K562 (cell line): Measurements from ENCODE around the gene SLC4A1. TPM values are rescaled to one million over a fixed set of nuclear protein-coding genes. Genes with fewer than 3 reads are reported as not detected.

Experiments used
- ATAC-seq: fragments of 200-7000 bp; cut with Tn5 transposase; 3 replicates; pipeline ENCODE4 v1.9.1; 2020; ENCODE audit warnings: moderate library complexity
- BruUV-seq: library from RNA; stranded (reverse); fragments of 400-500 nt; replicated peaks from 2 replicates; lab custom pipeline; 2021; lab: Mats Ljungman, UMichigan
- CTCF ChIA-PET: fragments of 300-600 bp; formaldehyde crosslinking; extraction: SDS; loops from one replicate; lab custom pipeline; 2021; ENCODE audit warnings: low intra/inter-chr PET ratio; lab: Yijun Ruan, JAX
- POLR2A ChIA-PET: fragments of 300-600, 350-650 bp; sonication (Branson Sonifier 250); formaldehyde crosslinking; extraction: SDS; loops from one replicate; lab custom pipeline; 2021; ENCODE audit warnings: antibody characterized with exemption, inconsistent platforms; lab: Yijun Ruan, JAX
- DNase-seq, 4 experiments: peaks; one replicate each; pipeline versions ENCODE4 v3.0.0 to v3.0.0-alpha.2; 2011 to 2018; ENCODE audit warnings: low spot score in 3 of 4, mixed read lengths in 3 of 4; ENCODE audit errors: extremely low read depth in 1 of 4
- FAIRE-seq: peaks from 2 replicates; lab custom pipeline; 2011; peaks lifted over from hg19 to GRCh38; lab: Jason Lieb, UNC
- H2AFZ ChIP-seq: 2 replicates; pipeline ENCODE4 v1.6.0; 2011; ENCODE audit warnings: low read depth, low read length, control low read depth, inconsistent platforms
- H3K27ac ChIP-seq: fragments of 200-600 bp; 3 replicates; pipeline ENCODE4 v1.8.0; 2011; ENCODE audit warnings: low read depth, mild to moderate bottlenecking, control low read depth, inconsistent platforms, low read length, moderate library complexity, mixed read lengths; ENCODE audit errors: extremely low read depth
- H3K27me3 ChIP-seq, 2 experiments: fragments of 300-600 bp in 1 of 2; 2 replicates in 1 of 2; 3 replicates in 1 of 2; pipeline versions ENCODE4 v1.6.0 to v1.8.0; 2011; ENCODE audit warnings: inconsistent platforms in 2 of 2, low read length in 2 of 2, mild to moderate bottlenecking in 1 of 2, mixed read lengths in 1 of 2, moderate library complexity in 1 of 2; ENCODE audit not compliant: control insufficient read depth in 2 of 2, insufficient read depth in 2 of 2
- H3K36me3 ChIP-seq: fragments of 300-600 bp; 3 replicates; pipeline ENCODE4 v1.8.0; 2011; ENCODE audit warnings: mild to moderate bottlenecking, low read length, inconsistent platforms; ENCODE audit not compliant: control insufficient read depth, insufficient read depth
- H3K4me1 ChIP-seq, 2 experiments: fragments of 200-600 bp in 1 of 2; replicated peaks in 1 of 2; 2 replicates in 1 of 2; 3 replicates in 1 of 2; pipeline versions ENCODE4 v1.5.1 to v1.8.0; 2011; ENCODE audit warnings: inconsistent platforms in 2 of 2, low read length in 2 of 2, mild to moderate bottlenecking in 1 of 2, mixed read lengths in 1 of 2, moderate library complexity in 1 of 2; ENCODE audit not compliant: control insufficient read depth in 2 of 2, insufficient read depth in 2 of 2
- H3K4me2 ChIP-seq: 2 replicates; pipeline ENCODE4 v1.6.1; 2011; ENCODE audit warnings: low read length, control low read depth, inconsistent platforms, mixed read lengths; ENCODE audit not compliant: insufficient read depth
- H3K4me3 ChIP-seq: fragments of 200-600 bp; sonication (generic), shearing (Covaris generic); 2 replicates; pipeline ENCODE4 v1.5.1; 2016; ENCODE audit warnings: control low read depth, inconsistent platforms
- H3K79me2 ChIP-seq: fragments of 200-600 bp; 3 replicates; pipeline ENCODE4 v1.8.0; 2011; ENCODE audit warnings: low read length, inconsistent platforms; ENCODE audit not compliant: control insufficient read depth, insufficient read depth
- H3K9ac ChIP-seq, 2 experiments: 2 replicates each; pipeline versions ENCODE4 v1.6.0 to v1.6.1; 2011; ENCODE audit warnings: low read depth in 2 of 2, low read length in 2 of 2, control low read depth in 1 of 2, inconsistent platforms in 1 of 2, mild to moderate bottlenecking in 1 of 2, mixed read lengths in 1 of 2; ENCODE audit not compliant: insufficient read depth in 1 of 2
- H3K9me1 ChIP-seq: one replicate; pipeline ENCODE4 v1.6.0; 2011; ENCODE audit warnings: inconsistent platforms, mild to moderate bottlenecking, low read length, moderate library complexity; ENCODE audit not compliant: control insufficient read depth, insufficient read depth
- H3K9me3 ChIP-seq: replicated peaks from 2 replicates; pipeline ENCODE4 v1.5.1; 2011; ENCODE audit warnings: low read depth, low read length, inconsistent platforms; ENCODE audit not compliant: control insufficient read depth, insufficient read depth
- H4K20me1 ChIP-seq: replicated peaks from 2 replicates; pipeline ENCODE4 v1.6.1; 2011; ENCODE audit warnings: low read length, inconsistent platforms, mixed read lengths; ENCODE audit not compliant: control insufficient read depth, insufficient read depth
- CCAR2 ChIP-seq: fragments of 200-400 bp; formaldehyde crosslinking; IDR thresholded peaks from 2 replicates; pipeline ENCODE4 v1.6.1; 2017; ENCODE audit warnings: mild to moderate bottlenecking, low read depth, low read length
- KDM1A ChIP-seq, 2 experiments: fragments of 450-650 bp; IDR thresholded peaks; 2 replicates each; pipeline ENCODE4 v1.6.1; 2016; ENCODE audit warnings: mild to moderate bottlenecking in 2 of 2
- POU5F1 ChIP-seq: fragments of 150-350 bp; IDR thresholded peaks from 2 replicates; pipeline ENCODE4 v1.6.1; 2014; ENCODE audit warnings: borderline replicate concordance, low read length, low read depth, mild to moderate bottlenecking; ENCODE audit not compliant: partially characterized antibody
- SRSF7 ChIP-seq: fragments of 200-400 bp; formaldehyde crosslinking; optimal IDR thresholded peaks from 2 replicates; pipeline ENCODE3; 2017; ENCODE audit warnings: mild to moderate bottlenecking, low read depth, low read length
- TAL1 ChIP-seq: fragments of 450-650 bp; IDR thresholded peaks from 2 replicates; pipeline ENCODE4 v1.6.1; 2016; ENCODE audit warnings: mild to moderate bottlenecking
- ZNF23 ChIP-seq: fragments of 250-450 bp; sonication (Bioruptor Pico); IDR thresholded peaks from 2 replicates; pipeline ENCODE4 v1.4.0; 2020; ENCODE audit warnings: mild to moderate bottlenecking
- WGBS: fragments of 100-300 bp; shearing (Covaris generic); methylation state at CpG from one replicate; pipeline ENCODE4 v1.1.6; 2016; ENCODE audit warnings: low coverage, mixed read lengths; ENCODE audit not compliant: insufficient coverage; ENCODE audit errors: missing lambda C conversion rate; 5-methylcytosine and 5-hydroxymethylcytosine counted together
- in situ Hi-C: fragments of 300-500 bp; cut with MboI; formaldehyde crosslinking; loops from 4 replicates; pipeline ENCODE4 v1.15.0; 2018; ENCODE audit warnings: inconsistent platforms, mixed read lengths
- intact Hi-C: fragments of 100-400 bp; cut with micrococcal nuclease; formaldehyde crosslinking; loops from 2 replicates; pipeline ENCODE4 v1.14.2; 2022
- polyA plus RNA-seq, 8 experiments: library from polyadenylated mRNA; depleted of rRNA in 4 of 8; stranded (reverse) in 5 of 8; unstranded in 3 of 8; fragments of >200 nt; fragmentation: Nextera tagmentation in 2 of 8; fragmentation: Illumina TruSeq in 1 of 8; extraction: Ambion mirVana in 2 of 8; extraction: Trizol in 1 of 8; gene quantifications; 2 replicates each; pipeline versions ENCODE4 v1.2.1 to v1.2.3, GENCODE V29; 2011 to 2014; ENCODE audit warnings: inconsistent platforms in 1 of 8, missing spikeins in 1 of 8
- total RNA-seq, 7 experiments: library from RNA; depleted of rRNA in 6 of 7; stranded (reverse); fragments of >200 nt in 6 of 7; fragmentation: Illumina TruSeq in 2 of 7; extraction: Trizol in 2 of 7; gene quantifications; 2 replicates each; pipeline versions ENCODE4 v1.2.1 to v1.2.3, GENCODE V29; 2011 to 2021; ENCODE audit warnings: low replicate concordance in 1 of 7
- TF ChIP-seq, protein P1 (sequence below): fragments of 250-450 bp; sonication (Bioruptor Pico); IDR thresholded peaks from 2 replicates; pipeline ENCODE4 v1.5.0; 2021
- TF ChIP-seq, protein P2 (sequence below): fragments of 450-650 bp; IDR thresholded peaks from 2 replicates; pipeline ENCODE4 v1.6.1; 2016; ENCODE audit warnings: antibody characterized with exemption

The SLC4A1 gene
- total and polyA plus RNA-seq, 9 of the 15 experiments (the other 6 are each of a cell fraction or from before 2014, with no cell fraction given): 0.14 to 1.00 (median 0.53) TPM

- Histone ChIP-seq H2AFZ (no peak overlapping the region), H3K4me2 (no peak overlapping the region), H3K9ac (no peak overlapping the region), H3K9me1 (no peaks in the 10 kb centered on the region), H3K4me3 (no peak overlapping the region), H3K79me2 (peaks cover 19% of the 10 kb centered on the region), H4K20me1 (no peaks in the 10 kb centered on the region), H3K4me1 (peaks cover 2 to 28% of the 10 kb centered on the region in 2 experiments; a peak in 3 of 5 replicates), H3K9me3 (no peaks in the 10 kb centered on the region), H3K27ac (no peak overlapping the region), H3K36me3 (no peaks in the 10 kb centered on the region), H3K27me3 (no peaks in the 10 kb centered on the region)
- TF ChIP-seq ZNF23 (no peak), KDM1A (IDR thresholded peaks at IDR 0.05) (no peak), CCAR2 (no peak), SRSF7 (no peak), TAL1 (no peak), POU5F1 (no peak)
- TF ChIP-seq, protein P1, sequence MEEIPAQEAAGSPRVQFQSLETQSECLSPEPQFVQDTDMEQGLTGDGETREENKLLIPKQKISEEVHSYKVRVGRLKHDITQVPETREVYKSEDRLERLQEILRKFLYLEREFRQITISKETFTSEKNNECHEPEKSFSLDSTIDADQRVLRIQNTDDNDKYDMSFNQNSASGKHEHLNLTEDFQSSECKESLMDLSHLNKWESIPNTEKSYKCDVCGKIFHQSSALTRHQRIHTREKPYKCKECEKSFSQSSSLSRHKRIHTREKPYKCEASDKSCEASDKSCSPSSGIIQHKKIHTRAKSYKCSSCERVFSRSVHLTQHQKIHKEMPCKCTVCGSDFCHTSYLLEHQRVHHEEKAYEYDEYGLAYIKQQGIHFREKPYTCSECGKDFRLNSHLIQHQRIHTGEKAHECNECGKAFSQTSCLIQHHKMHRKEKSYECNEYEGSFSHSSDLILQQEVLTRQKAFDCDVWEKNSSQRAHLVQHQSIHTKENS (CRISPR knock-in tag): no peak
- TF ChIP-seq, protein P2, sequence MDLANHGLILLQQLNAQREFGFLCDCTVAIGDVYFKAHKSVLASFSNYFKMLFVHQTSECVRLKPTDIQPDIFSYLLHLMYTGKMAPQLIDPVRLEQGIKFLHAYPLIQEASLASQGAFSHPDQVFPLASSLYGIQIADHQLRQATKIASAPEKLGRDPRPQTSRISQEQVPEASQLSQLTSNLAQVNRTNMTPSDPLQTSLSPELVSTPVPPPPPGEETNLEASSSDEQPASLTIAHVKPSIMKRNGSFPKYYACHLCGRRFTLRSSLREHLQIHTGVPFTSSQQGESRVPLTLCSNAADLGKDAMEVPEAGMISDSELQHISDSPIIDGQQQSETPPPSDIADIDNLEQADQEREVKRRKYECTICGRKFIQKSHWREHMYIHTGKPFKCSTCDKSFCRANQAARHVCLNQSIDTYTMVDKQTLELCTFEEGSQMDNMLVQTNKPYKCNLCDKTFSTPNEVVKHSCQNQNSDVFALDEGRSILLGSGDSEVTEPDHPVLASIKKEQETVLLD: no peak
- WGBS: 47% methylated on average over 7 of the region's 7 CpGs
- in situ Hi-C loops (no loop called here), intact Hi-C loops (no loop called here)
- BruUV-seq: no TSS peak
- CTCF ChIA-PET: no interaction called here
- POLR2A ChIA-PET: interaction anchor here (0.6 to 1.4 kb wide), 2 partner anchors 30 to 43 kb away, joined by 3 to 6 read pairs; no protein-coding TSS in a partner anchor
- DNase-seq (no peak), ATAC-seq (no peak), FAIRE-seq (no peak)
These were observed 44.3 kb downstream of the SLC4A1 start for GRCh38 chr17:44223541-44224071.
